ENCODE data around the gene RTRAF.

The RTRAF gene

GRCh38 chr14:52000019-52000582 is 10.8 kb downstream of the RTRAF start:
- no peak overlapping the region for H3K4me3 ChIP-seq (replicated peaks in 1 of 2; ENCODE audit: low read depth in 2 of 2, low read length in 2 of 2)
- peak in 1 of 2 donors; percentile 85 for DNase-seq (ENCODE audit: low read depth in 2 of 2)
- TF ChIP-seq CTCF (IDR thresholded peaks at IDR 0.05; ENCODE audit: low read depth, low read length), result no peak

- H3K4me3 ChIP-seq (replicated peaks in 1 of 2; ENCODE audit: low read depth in 2 of 2, low read length in 2 of 2), result no peak overlapping the region
- DNase-seq (ENCODE audit: low read depth in 2 of 2), result peak in 1 of 2 donors; percentile 39
- no peak for TF ChIP-seq CTCF (IDR thresholded peaks at IDR 0.05; ENCODE audit: low read depth, low read length)
These were observed 11.3 kb downstream of the RTRAF start for GRCh38 chr14:52000696-52001095.

- no peak overlapping the region for H3K4me3 ChIP-seq (replicated peaks in 1 of 2; ENCODE audit: low read depth in 2 of 2, low read length in 2 of 2)
- no peak for DNase-seq (ENCODE audit: low read depth in 2 of 2)
- no peak for TF ChIP-seq CTCF (IDR thresholded peaks at IDR 0.05; ENCODE audit: low read depth, low read length)
These were observed 13.2 kb downstream of the RTRAF start for GRCh38 chr14:52002542-52002941.

GRCh38 chr14:52003324-52003723 is 14.0 kb downstream of the RTRAF start:
- TF ChIP-seq CTCF (IDR thresholded peaks at IDR 0.05; ENCODE audit: low read depth, low read length), result no peak
- DNase-seq (ENCODE audit: low read depth in 2 of 2), result peak; percentile 89 to 90
- no peak overlapping the region for H3K4me3 ChIP-seq (replicated peaks in 1 of 2; ENCODE audit: low read depth in 2 of 2, low read length in 2 of 2)

- DNase-seq (ENCODE audit: low read depth in 2 of 2), result no peak
- H3K4me3 ChIP-seq (replicated peaks in 1 of 2; ENCODE audit: low read depth in 2 of 2, low read length in 2 of 2), result no peak overlapping the region
- no peak for TF ChIP-seq CTCF (IDR thresholded peaks at IDR 0.05; ENCODE audit: low read depth, low read length)
These were observed 16.3 kb downstream of the RTRAF start for GRCh38 chr14:52005625-52006024.

GRCh38 chr14:52006361-52006760 is 17.0 kb downstream of the RTRAF start:
- H3K4me3 ChIP-seq (replicated peaks in 1 of 2; ENCODE audit: low read depth in 2 of 2, low read length in 2 of 2), result no peak overlapping the region
- no peak for TF ChIP-seq CTCF (IDR thresholded peaks at IDR 0.05; ENCODE audit: low read depth, low read length)
- DNase-seq (ENCODE audit: low read depth in 2 of 2), result no peak

- H3K4me3 ChIP-seq (replicated peaks in 1 of 2; ENCODE audit: low read depth in 2 of 2, low read length in 2 of 2), result no peak overlapping the region
- no peak for DNase-seq (ENCODE audit: low read depth in 2 of 2)
- TF ChIP-seq CTCF (IDR thresholded peaks at IDR 0.05; ENCODE audit: low read depth, low read length), result no peak
These were observed 17.9 kb downstream of the RTRAF start for GRCh38 chr14:52007211-52007610.

All from cardiac fibroblast (primary cell).